NK-92 (cell line): Measurements from ENCODE around the gene TSHZ2.

Source experiments
- DNase-seq: peaks from one replicate; lab custom pipeline; 2025; ENCODE audit not compliant: unreplicated experiment; lab: John Stamatoyannopoulos, UW

The TSHZ2 gene, protein sequence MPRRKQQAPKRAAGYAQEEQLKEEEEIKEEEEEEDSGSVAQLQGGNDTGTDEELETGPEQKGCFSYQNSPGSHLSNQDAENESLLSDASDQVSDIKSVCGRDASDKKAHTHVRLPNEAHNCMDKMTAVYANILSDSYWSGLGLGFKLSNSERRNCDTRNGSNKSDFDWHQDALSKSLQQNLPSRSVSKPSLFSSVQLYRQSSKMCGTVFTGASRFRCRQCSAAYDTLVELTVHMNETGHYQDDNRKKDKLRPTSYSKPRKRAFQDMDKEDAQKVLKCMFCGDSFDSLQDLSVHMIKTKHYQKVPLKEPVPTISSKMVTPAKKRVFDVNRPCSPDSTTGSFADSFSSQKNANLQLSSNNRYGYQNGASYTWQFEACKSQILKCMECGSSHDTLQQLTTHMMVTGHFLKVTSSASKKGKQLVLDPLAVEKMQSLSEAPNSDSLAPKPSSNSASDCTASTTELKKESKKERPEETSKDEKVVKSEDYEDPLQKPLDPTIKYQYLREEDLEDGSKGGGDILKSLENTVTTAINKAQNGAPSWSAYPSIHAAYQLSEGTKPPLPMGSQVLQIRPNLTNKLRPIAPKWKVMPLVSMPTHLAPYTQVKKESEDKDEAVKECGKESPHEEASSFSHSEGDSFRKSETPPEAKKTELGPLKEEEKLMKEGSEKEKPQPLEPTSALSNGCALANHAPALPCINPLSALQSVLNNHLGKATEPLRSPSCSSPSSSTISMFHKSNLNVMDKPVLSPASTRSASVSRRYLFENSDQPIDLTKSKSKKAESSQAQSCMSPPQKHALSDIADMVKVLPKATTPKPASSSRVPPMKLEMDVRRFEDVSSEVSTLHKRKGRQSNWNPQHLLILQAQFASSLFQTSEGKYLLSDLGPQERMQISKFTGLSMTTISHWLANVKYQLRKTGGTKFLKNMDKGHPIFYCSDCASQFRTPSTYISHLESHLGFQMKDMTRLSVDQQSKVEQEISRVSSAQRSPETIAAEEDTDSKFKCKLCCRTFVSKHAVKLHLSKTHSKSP (N-terminal part only)

DNA sequence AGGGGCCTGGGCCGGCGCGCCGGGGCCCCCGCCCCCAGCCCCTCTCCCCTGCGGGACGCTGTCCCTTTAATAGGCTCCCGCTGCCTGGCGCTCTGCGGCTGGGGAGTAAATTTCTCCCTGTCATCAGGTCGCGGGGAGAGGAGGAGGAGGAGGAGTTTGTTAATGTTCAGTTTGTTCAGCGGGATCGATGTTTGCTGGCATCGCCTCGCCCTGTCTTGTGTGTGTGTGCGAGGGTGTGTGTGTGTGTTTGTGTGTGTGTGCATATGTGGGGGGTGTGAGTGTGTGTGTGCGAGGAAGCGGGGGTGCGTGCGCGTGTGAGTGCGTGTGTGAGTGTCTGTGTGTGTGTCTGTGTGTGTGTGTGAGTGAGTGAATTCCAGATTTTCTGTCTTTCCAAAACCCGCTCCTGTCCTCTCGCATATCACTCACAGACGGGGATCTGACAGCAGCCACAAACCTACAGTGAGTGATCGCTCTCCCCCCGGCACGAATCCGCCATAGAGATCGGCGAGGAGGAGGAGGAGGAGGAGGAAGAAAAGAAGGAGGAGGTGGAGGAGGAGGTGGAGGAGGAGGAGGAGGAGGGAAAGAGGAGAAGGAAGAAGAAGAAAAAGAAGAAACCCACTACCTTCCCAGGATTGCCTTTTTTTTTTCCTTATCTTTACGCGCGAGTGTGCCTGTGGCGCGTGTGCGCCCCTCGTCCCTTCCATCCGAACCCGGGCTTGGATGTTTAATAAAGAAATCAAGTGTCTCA is at the start of gene TSHZ2:
TSS of gene TSHZ2 (plus strand) at position 169 of the 748 bp plus-strand sequence. CDS start 936 bp downstream, outside the sequence.
- DNase-seq: no peak

DNA sequence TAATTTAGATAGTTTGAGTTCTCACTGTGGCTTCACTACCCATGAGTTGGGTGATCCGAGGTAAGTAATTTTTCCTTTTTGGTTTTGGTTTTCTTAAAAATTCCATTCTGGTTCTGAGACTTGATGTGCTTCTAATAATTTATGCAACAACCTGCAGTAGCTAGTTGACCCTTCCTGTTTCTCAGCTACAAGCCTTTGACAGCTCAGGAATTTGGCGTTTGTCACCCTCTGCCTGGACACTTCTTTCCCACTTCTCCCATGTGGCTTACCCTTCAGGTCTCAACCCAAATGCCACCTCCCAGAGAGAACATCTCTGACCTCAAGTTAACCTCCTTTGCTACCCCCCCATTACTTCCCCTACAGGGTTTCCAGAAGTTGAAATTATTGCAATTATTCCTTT is 49.7 kb upstream of the TSHZ2 start:
- DNase-seq: no peak

DNA sequence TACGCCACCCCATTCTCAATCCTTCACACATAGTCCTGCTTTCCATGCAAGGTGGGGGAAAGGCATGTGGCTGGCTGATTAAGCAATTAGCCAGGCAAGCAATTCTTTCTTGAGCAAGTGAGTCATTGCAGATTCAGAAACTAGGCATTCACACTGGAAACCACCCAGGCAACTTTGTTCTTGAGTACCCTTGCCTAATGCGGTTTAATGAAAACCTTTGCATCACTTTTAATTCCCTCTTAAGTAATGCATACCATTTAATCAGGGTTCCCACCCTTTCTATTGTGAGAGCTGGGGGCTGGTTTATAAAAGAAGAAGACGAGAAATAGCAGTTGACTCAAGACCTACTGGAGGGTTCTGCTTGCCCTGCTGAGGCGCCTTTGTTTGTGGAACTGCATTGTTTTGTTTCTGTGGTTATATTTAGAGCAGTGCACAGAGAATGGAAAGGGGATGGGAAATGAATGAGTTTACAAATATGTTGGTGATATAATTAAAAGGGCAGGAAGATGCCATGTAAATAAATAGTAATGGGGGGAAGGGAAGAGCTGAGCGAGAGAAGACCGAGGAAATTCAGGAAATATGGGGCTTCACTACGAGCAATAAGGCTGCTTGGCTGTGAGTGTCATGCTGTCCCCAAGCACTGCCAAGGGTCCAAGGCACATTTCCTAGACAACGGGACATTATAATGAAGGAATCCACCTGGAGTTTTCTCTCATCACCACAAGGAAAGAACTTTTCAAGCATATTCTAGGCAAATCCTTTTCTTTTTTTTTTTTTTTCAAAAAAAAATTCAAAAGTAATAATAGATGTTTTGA is 48.8 kb upstream of the TSHZ2 start:
- no peak for DNase-seq

DNA sequence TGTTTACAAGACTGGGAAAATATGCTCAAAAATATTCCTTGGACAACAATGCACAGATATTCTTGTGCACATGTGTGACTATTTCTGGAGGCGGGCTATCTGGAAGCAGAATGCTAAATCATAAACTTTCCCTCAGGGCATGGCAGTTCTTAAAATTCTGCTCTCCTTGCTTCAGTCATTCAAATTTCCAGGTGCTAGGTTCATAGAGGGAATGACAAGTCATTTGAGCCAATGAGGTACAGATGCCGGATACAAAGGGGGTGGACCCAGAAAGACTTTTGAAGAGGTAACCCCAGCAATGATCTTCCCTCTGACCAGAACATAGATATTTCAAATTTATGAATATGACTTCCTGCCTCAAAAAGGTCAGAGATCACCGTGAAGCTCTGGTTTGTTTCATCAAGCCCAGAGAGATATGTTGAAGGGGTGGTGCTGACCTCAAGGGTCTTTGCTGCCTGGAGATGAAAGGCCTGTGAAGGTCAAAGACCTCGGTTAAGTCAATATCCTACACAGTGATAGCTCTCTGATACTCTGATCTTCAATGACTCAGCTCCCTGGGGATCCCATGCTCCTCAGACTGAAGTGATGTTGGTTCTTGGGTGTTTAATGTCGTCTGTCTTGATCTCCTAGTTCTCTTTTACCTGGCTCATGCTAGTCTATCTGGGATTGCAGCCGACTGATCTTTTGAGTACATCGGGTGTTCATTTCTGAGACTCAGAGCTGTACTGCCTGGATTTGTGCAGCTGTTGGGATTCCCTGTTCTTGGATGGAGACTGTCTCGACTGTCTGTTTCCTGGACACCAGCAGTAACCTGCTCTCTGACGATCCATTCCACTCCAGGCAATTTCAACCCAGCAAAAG is 47.5 kb upstream of the TSHZ2 start:
- no peak for DNase-seq

DNA sequence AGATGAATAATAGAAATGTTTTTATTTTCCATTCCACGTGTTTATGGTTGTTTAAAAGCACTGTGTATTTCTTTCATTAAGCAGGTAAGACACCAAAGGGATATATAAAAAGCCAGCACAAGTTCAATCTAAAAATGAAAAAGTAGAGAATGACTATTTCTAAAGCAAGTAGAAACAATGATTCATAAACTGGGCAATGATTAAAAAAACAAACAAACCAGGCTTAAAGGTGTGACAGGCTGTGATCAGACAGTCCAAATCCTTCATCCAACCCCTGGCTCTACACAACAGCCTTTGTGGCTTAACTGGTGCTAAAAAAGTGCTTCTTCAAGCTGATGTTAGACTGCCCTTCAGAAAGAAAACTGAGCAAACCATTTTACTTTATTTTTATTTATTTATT is 45.7 kb upstream of the TSHZ2 start:
- DNase-seq: no peak

DNA sequence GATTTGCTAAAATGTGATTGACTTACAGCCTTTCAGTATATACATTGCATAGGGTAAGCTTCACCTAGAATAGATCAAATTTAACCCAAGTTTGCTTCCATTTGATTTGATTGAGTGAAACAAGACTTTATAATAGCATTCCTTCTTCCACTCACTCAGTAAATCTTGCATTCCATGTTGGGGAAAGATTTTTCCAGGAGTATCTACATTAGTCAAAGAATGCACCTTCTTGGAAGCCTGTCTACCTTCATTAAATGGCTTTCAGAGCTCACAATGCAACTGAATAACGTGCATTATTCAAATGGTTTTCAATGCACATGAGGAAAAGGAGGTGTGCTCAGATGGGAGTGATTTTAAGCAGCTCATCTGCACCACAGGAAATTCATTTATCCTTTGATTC is 38.3 kb upstream of the TSHZ2 start:
- DNase-seq: no peak

DNA sequence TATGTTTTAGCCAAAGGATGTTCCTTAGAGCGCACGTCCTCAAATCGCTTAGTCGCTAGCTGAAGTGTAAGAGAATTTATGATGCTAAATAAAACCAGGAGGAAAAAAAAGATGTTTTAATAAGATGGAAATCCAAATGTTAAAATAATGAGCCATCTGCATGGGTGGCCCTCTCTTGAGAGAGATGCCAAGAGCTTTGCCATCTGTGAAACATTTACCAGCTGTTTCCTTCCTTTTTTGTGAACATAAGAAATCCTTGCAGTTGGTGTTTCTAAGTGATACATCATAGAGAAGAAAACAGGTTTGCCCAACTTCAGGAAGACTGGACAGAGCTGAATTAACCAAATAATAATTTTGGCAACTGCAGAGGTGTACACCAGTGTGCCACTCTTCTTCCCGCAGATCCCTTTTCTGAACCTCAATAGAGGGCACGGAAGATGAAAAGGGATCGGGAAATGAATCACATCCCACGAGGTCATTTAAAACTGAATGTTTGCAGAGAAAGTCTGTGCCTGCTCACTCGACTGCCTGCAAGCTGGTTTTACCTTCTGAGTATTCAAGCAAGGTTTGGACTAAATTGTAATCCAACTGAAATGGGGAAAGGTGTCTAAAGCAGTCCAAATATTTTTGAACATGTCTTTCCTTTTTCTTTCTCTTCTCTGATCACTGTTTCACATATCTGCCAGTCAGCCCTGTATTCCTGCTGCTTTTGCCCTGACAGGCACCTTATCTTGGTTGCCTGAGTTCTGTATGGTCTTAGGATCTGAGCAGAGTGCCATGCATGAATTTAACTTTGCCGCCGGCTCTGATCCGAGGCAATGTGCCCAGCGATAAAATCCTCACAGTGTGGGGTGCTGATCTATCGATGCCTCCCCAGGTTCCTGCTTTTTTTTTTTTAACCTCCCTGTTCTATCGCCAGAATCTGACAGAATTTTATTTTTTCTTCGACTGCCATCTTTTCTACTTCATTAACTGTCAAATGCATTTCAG is 35.5 kb upstream of the TSHZ2 start:
- DNase-seq: no peak

DNA sequence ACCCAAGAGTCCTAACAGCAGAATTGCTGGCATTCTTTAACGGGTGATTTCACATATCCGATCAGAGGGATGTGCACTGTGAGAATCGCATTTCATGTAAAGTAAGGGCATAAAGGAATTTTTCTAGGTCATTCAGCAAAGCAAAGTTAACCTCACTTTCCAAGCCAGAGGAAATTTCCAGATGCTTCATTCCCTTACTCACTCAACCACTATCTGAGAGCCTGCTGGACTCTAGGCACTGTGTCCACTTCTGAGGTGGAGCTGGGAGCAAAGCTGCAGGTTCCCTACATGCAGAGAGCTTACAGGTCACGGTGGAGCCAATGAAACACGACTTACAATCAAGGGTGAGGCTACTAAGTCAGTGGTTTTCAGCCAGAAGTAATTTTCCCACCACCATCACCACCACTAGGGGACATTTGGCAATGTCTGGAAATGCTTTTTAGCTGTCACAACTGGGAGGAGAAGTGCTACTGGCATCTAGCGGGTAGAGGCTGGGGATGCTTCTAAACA is 34.5 kb upstream of the TSHZ2 start:
- no peak for DNase-seq

DNA sequence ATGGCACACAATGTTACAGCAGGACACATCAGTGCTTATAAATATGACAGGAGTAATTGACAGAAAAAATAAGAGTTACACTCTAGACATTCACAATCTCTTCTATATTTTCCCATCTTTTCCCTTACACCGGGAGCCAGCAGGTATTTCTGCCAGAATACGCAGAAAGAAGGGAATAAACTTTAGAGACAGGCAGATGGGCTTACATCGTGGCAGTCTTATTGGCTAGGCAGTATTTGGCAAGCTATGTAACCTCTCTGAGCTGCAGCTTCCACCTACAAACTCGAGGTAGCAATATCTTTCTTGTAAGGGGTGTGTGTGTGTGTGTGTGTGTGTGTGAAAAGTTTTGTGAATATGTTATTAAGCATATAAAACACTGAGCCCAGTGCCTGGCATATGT is 33.0 kb upstream of the TSHZ2 start:
- DNase-seq: no peak

DNA sequence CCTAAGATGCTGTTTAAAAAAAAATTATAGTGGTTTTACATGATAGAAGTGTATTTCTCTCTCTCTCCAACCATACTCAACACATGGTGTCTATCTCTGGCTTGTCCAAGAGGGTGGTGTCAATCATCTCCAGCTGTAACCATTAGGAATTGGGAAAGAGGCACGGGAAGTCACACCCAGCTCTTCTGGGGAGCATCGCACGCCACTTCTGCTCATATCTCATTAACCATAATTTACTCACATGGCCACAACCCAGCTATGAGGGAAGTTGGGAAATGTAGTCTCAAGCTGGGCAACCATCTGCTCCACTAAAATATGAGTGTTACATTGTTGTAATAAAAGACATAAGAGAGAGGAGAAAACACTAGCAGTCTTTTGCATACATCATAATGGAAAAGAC is 30.4 kb upstream of the TSHZ2 start:
- no peak for DNase-seq

DNA sequence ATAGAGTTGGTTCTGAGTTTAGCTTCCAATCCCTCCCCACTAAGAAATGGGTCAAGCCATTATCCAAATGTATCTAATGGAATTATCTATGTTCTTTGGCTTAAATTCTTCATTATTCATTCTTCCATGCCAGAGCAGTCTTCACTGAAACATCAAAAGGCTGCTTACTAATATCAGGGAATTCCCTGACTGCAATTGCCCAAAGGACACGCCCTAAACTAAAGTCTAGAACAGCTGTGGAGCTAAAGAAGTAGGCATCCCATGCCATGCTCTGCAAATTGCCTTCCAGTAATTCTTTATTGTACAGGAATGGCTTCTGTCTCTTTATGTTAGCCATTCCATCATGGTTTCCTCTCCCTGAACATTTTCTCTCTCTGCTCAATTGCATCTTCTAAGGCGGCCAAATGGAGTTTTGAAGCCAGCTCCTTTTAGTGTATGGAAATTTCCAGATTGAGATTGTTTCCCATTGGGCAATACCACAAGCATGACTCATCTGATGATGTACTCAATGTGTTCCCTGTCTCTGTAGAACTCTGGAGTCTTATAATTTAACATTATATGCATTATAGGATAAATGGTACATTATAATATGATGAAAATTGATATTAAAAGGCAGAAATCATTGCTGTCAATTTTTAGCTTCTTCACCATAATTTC is 28.8 kb upstream of the TSHZ2 start:
- no peak for DNase-seq

DNA sequence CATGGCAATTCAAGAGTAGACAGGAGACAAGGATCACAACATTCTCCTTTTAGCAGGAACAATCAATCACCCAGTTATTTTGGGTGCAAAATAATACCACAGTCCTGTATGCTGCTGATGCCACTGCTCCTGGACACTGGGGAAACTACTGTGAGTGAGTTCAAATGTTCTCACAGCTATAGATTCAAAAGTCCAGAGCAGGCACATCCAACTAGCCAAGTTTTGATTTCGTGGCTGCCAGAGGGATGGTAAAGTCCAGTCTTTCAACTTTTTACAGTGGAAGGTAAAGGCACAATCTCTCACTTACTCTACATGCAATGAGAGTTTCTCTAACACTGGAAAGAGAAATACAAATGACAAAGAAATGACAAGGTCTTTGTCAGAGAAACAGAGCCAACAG is 26.9 kb upstream of the TSHZ2 start:
- no peak for DNase-seq

DNA sequence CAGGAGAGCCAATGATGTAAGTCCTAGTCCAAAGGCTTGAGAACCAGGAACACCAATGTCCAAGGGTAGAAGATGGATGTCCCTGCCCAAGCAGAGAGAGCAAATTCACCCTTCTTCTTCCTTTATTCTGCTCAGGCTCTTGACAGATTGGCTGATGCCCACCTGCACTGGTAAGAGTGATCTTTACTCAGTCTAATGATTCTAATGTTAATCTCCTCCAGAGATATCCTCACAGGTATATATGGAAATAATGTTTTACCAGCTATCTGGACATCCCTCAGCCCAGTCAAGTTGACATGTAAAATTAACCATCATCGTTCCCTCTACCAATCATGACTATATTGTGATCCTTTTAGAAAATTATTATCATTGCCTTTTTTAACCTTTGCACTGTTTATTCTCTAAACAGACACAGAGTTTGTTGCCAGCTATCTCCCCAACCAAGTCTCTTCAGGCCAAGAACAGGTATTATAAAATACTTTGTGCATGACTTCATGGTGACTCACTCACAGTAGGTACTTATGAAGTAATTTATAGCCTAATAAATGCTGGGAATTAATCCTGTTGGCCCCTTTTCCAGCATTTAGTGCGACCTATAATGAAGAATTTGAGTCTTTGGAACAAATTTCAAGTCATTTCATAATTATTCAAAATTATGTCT is 26.2 kb upstream of the TSHZ2 start:
- no peak for DNase-seq

DNA sequence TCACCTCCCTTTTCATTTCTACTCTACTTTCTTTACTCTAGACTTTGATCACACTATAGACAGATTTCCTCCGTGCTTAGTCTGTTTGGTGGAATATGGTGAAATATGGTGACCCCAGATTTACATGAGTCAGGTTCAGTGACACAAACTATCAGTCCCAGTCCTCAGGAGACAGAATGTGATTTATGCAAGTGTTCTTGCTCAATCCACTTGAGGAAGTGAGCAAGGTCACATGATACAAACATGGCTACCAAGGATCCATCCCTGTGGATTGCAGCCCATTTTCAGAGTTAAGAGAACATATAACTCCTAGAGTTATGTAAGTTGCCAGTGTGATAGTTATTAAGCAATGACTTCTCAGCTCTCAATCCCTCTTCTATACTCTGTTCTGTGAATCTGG is 23.7 kb upstream of the TSHZ2 start:
- no peak for DNase-seq

DNA sequence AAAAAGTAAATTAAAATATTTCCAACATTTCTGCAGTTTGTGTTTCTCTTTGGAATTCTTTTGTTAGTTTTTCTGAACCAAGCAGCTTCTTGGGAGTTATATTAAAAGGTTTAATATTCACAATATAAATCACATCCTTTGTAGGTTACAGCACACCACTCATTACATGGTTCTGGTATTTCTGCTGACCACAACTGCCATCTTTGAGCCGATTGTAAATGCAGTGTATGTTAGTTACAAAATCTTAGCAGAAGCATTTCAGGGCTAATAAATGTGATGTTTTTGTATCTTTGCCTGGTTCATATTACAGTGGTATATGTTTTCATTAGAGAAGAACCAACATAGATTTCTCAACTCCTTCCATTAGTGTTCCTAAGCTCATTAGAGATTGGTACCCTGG is 19.1 kb upstream of the TSHZ2 start:
- no peak for DNase-seq

DNA sequence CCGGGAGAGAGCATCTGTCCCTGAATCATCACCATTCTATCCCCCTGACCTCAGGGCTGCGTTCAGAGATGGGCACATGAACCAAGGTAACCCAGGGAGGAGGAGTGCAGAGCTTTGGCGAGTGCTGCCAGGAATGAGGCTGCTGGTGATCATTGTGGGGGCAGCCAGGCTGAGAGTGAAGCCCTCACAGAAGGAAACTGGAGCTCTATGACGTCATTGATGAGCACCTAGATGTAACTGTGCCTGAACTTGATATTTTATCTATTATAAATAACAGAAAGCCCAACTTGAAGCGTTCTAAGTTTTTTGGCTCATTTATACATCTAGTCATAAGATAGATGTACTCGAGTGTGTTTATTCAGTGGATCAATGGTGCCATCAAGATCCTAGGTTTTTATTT is 17.3 kb upstream of the TSHZ2 start:
- no peak for DNase-seq

DNA sequence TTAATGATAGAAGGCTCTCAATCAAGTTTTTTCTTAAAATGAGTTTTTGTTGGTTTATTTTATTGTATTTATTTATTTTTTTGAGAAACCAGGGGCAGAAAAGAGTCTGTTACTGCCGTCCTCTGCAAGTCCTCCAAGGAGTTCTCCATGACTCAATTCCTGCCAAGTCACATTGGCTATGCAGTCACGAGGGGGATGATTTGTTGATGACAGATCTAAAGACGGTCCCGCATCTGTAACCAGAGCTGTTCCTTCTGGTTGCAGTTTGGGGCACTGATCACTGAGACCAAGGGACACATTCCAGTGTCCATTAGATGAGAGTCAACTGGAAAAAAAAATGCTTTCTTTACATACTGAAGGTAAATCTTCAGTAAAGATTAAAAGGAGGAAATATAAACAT is 13.9 kb upstream of the TSHZ2 start:
- no peak for DNase-seq
